GM12864 (cell line): ENCODE results near the gene TADA2A.

ENCODE experiments used
- DNase-seq: peaks from one replicate; pipeline ENCODE4 v3.0.0-alpha.2; 2011; ENCODE audit warnings: low read depth
- H3K4me3 ChIP-seq: 2 replicates; pipeline ENCODE4 v1.5.1; 2011; ENCODE audit warnings: mild to moderate bottlenecking, low read depth, low read length, control low read depth
- CTCF ChIP-seq: IDR thresholded peaks from 2 replicates; pipeline ENCODE4 v1.5.1; 2011; ENCODE audit warnings: low read depth, mild to moderate bottlenecking, moderate library complexity, low read length, control low read depth, inconsistent platforms; ENCODE audit errors: missing control alignments

TADA2A gene

GRCh38 chr17:37476431-37477120 is 69.9 kb downstream of the TADA2A start:
- TF ChIP-seq CTCF, result no peak
- H3K4me3 ChIP-seq, result no peak overlapping the region
- DNase-seq, result no peak

- no peak overlapping the region for H3K4me3 ChIP-seq
- no peak for DNase-seq
- no peak for TF ChIP-seq CTCF
Measured at GRCh38 chr17:37478187-37478586, 71.5 kb downstream of the TADA2A start.

DNA sequence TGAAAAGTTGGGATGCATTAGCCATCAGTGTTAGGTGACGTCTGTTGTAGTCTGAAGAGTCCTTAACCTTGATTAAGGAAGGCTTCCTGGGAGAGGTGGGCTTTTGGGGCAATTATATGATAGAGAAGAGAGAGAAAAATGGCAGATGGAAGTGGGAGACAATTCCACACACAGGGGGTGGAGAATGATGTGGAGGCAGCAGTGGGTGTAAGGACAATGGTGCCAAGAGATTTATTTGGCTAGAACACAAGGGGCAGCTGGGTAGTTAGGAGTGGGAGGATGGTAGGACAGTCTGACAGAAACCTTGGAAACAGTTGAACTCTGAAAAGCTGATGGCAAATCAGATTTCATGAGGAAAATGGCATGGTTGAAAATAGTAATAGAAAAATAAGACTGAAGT is 72.3 kb downstream of the TADA2A start:
- TF ChIP-seq CTCF, result no peak
- no peak overlapping the region for H3K4me3 ChIP-seq
- DNase-seq, result no peak

DNA sequence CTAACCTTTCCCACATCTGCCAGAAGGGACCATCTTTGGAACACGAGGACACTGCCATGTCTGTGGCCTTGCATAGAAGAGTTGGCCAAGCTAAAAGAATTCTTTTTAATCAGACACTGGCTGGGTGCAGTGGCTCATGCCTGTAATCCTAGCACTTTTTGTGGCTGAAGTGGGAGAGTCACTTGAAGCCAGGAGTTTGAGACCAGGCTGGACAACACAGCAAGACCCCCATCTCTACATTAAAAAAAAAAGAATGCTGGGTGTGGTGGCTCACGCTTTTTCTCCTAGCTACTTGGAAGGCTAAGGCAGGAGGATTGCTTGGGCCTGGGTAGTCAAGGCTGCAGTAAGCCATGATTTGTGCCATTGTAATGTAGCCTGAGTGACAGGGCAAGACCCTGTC is 73.7 kb downstream of the TADA2A start:
- no peak for TF ChIP-seq CTCF
- no peak for DNase-seq
- no peak overlapping the region for H3K4me3 ChIP-seq

- H3K4me3 ChIP-seq, result no peak overlapping the region
- DNase-seq, result no peak
- no peak for TF ChIP-seq CTCF
Measured at GRCh38 chr17:37481001-37481665, 74.4 kb downstream of the TADA2A start.

- TF ChIP-seq CTCF, result no peak
- no peak for DNase-seq
- H3K4me3 ChIP-seq, result no peak overlapping the region
Measured at GRCh38 chr17:37483311-37484039, 76.8 kb downstream of the TADA2A start.
